ENCODE measurements around the gene HDAC4.

HDAC4 gene

DNA sequence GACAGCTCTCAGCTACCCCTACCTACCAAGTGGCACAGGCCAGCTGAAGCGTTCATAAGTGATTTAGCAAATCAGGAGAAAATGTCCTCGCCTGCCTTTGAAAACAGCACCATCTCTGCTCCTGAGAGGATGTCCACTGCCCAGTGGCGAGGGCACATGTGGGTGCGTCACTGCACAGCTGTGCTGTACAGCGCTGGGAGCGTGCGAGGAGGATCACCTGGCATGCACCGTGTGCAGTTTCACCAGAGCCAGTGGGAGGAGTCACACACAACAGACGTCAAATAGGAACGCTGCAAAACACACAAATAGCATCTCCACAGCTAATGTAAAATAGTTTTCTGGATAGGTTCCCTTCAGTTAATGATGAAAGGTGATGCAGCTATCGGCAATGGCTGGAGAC is 154.1 kb downstream of the HDAC4 start:
- no peak for DNase-seq

DNA sequence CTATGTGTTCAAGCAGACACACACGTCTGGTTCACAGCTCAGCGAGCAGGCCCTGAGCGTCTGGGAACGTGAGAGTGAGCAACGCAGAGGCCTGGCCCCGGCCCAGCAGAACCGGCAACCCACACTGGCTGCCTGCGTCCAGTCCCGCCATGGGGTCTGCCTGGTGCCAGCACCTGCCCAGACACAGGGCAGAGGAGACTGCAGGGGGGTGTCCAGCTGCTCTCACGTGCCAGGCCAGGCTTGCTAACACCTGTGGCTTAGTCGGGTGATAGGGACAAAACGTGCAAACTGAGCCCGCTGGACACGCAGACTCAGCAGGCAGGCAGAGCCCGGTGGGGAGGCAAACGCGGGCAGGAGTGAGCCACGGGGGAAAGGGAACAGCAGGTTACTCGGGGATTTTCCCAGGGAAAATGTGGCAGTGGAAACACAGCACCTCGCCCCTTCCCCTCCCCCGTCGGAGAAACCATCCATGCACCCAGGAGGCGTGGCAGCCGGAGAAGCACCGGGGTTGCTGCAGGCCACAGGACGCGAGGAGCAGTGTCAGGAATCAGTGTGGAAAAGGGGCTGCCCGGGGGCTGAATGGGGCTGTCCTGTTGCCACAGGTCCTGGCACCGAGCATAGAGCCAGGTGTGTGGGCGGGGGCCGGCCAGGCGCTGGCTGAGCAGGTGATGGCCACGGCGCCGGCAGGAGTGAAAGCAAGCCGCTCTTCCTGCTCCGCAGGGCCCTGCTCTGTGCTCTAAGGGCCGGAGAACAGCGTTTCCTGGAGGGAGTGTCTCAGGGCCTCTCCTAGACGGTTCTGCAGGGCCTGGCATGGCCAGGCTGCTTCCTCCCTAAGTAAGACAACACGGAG is 154.7 kb downstream of the HDAC4 start:
- DNase-seq, result no peak

DNA sequence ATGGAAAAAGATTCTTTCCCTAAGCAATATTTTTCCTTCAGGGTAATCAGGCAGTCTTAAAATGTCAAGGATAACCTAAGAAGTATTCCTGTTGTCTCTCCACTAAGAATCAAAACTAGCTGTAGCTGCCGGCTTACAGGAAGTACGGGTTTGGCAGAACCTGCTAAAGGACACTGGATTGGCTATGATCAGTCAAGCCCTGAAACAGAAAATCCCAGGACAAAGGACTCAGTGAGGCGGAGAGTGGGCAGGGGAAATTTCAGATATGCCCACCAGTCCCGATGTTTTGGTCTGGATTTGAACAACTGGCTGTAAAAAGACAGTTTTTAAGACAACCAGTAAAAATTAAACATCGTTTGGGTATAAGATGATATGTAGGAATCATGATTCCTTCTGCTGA is 155.7 kb downstream of the HDAC4 start:
- DNase-seq, result no peak

DNA sequence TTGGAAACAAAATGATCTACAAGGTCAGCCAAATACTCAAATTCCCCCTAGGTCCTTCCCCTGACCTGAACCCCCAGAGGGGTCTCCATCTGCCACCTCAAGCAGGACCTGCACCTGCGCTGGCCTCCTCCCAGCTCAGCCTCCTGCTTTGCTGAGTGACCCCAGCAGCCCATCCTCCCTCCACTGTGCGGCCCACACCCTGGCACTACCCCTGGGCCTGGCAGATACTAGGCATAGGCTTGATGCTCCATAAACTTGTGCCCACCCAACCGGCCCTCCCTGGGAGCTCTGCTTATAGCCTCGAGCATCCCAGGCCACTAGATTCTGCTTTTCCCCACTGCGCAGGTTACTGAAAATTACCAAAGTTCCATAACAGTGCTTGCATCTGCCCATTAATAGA is 156.2 kb downstream of the HDAC4 start:
- no peak for DNase-seq

DNA sequence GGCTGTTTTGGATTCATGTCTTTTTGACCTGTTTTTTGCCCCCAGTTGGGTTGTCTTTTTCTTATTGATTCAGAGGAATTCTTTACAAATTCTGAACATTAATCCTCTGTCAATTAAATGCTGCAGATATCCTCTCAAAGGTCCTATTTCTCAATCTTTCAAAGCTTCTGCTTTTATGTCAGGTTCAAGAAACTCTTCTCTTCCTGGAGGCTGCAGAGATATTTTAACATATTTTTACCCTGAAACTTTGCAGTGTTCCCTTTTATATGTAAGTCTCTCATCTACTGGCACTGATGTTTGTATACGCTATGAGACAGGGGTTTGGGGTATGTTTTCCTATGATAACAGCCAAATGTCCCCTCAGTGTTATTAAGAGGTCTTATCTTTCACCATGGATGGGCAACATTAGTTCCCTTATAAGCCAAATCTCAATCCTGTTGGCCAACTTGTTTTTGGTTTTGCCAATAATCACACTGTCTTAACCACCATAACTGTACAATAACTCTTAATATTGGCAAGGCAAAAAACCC is 159.3 kb downstream of the HDAC4 start:
- DNase-seq, result no peak

DNA sequence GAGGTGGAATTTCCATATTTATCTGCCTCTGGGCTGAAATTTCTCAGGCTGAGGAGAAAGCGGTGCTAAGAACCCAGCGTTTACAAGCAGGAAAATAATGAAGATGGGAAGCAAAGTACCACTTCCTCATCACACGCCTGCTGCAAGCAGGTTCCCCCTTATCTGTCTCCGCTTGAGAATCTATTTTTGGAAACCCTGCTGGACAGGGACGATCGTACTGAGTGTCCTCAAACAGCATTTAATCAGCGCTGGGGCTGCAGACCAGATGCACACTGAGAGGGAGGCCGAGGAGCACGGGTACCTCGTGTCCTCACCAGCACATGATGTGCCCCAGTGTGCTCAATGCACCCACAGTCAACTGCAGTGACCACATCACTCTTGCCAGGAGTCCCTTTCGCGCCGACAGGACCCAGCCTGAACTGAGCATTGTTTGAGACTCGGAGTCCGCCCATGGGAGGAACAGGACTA is 160.4 kb downstream of the HDAC4 start:
- no peak for DNase-seq

DNA sequence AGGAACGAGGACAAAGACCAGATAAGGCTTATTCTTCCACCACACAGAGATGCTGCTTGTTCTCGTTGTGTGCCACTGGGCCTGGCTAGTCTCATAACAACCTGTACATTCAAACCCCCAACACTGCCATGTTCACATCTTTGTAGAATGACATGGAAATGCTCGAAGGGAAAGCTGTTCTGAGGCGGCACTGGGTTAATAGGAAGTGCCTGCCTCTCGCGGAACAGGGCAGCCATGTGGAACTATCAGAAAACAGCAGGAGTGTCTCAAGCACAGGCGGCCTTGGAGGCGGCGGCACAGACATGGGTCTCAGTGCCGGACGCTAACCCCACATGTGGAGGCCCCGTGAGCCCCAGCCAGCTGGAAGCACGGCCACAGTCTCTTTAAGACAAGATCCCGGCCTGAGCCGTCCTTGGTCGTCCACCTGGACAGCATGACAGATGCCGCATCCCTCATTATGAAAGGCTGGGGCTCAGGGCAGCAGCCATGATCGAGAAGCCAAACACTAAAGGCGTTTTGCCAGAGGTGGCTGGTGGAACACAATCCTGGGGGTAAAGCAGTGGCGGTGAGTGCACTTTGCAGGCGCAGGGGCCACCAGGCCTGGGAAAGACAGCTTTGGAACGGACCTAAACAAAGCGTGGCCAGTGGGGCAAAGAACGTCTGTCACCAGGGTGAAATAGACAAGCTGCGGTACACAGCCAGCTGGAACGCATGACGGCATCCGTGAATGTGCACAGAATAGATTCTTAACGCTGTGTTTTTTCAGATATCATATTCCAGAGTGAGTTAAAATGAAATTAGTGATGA is 161.0 kb downstream of the HDAC4 start:
- no peak for DNase-seq

DNA sequence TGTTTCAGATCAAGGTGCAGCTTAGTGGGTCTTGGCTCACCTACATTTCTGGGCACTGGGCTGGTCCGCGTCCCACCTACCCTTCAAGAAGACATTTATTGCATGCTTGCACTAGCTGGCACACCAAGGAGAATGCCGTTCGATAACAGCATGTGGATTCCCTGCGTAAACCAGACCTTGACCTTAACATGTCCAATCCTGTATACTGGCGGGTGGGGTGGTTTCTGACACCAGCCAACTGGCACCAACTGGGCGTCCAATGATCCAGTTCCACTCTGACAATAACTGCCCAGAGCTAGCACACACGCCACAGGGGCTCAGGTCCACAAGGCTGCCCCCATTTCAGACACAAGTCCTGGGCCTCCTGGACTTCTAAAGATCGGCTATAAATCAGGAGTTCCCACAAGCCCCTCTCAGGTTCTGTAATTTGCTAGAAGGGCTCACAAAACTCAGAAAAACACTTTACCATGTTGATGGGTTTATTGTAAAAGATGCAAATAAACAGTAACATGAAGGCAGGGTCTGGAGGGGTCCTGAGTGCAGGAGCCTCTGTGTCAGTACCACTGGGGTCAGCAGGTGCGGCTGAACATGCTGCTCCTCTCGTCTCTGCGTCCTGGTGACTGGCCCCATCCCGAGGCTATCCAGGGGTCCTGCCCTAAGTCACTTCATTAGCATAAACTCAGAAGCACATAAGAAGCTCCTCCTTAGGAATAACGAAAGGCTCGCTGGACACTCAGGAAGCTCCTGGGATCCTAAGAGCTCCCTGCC is 161.8 kb downstream of the HDAC4 start:
- no peak for DNase-seq

DNA sequence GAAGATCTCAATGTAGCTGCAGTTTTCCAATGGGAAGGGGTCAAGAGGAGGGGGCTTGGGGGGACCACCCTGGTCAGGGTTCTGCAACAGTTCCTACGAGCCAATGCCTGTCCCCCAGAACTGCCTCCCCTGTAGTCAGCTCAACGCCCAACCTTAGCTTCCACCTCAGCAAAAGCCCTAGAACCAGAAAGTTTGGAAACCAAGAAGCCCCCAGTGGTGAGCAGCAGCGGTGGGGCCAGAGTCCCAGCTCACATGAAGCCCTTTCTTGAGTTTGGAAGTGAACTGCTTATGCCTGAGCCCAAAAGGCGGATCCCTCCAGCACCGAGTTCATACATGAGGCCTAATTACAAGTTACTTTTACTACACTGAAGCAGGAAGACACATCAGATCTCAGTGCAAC is 162.4 kb downstream of the HDAC4 start:
- DNase-seq, result no peak

DNA sequence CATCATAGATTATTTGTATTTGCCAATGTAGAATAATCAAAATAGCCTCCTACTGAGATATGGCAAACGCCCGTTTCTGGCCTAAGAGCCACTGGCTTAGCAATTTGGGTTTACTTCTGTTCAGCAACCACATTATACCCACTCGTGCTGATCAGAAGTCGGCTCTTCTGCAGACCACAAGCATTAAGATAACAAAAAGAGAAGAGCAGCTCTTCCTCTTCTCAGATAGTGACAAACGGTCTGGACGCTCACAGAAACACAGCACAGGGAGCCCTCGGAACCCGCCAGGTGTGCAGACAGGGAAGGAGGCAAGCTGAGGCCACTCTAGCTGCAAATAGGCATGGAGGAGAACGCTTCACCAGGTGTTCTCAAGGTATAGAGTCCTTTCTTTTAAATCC is 164.0 kb downstream of the HDAC4 start:
- DNase-seq, result no peak

DNA sequence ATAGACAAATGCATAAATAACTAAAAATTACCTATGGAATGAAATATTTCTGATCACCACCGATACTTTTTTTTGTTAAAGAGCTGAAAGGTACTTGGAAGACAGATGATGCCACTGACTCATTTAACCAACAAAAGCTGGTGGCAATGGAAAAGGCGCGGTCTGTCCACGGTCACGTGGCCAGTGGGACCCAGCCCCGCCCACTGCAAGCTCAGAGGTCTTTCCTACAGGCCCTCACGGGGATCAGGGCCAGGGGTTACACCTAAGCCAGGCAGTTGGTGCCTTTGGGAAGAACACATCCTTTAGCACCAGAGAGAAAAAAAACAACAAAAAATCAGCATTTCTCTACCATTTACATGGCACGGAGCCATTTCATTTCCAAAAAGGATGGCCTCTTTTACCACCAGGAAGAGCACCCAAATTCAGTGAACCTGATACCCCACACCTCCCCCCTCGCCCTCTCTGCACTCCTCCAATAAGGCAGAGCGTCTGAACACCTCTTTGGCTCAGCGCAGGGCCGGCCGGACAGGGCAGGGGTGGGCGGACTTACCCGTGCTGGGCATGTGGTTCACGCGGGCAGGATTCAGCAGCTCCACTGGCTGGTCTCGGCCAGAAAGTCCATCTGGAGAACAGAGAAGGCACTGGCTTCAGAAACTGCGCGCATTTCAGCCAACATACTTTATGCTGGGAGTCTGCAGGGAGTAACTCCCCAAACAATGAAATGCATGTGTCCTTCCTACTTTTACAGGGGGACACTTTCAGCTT is 164.6 kb downstream of the HDAC4 start:
- no peak for DNase-seq

DNA sequence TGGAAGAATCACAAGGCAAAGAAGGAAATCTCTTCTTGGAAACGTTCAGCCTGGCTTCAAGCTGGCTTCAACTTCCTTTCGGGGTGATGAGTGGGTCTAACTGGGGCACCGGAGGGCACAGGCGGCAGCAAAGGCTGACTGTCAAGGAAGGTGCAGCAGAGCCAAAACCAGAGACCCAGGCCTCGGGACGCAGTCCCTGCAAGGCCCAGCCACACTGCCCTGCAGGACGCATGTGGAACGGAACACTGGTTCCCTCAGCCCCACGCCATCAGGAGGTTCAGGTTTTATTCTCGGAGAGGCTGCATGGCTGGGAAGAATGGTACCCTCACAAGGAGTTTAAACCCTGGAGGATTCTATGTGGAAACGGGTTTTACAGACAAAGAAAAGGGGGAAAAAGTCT is 165.5 kb downstream of the HDAC4 start:
- DNase-seq, result no peak

DNA sequence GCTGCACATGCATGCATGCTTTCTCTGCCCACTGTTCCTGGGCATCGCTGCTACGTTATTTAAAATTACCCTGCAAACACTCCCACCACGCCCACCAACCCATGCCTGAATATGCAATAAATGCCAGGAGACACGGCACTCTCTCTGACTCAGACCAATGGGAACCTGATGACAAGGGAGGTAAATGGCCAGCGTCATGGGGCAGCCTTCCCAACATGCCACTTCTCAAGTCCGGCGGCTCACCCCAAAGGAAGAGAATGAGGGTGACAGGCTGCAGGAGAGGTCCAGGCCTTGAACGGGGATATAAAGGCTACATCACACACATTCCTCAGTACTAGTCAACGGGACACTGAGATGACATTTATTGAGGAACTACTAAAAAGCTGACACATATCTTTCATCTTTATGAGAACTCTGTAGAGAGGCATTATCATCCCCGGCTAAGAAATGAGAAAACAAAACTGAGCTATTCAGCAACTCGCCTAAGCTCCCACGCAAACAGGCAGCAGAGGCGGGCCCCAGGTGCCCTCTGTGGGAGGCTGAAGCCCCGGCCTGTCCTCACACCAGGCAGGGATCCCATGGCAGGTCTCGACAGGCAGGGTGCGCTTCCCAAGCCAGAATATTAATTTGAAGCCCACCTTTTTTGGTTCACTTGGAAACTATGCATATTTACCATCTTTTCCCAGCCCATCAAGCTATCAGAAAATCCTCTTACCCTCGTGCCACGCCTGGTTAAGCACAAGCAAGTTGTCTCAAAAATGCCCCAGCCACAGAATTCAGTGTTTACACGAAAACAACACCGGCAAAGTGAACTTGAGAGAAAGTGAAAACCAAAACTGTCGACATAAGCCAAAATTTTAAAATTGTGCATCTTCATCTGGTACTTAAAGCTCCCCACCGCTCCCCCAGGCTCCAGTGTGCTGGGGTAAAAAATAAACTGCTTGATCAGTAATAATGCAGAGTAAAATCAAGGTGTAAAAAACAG is 166.3 kb downstream of the HDAC4 start:
- no peak for DNase-seq

DNA sequence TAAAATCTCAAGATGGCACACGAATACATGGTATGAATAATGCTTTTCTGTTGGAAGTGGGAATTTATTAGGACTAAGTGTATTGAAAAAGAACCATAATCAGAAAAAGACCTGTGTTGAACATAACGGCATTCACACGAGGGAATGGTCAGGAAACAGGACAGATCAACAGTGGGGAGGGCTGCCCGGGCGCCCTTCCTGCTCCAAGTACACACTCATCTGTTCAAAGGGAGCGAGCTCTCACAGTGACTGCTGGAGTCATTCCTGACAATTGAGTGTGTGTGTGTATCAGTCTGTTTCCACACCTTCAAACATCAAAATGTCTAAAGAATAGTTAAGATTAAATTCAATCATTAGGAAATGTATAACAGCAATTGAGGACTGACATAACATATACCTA is 167.2 kb downstream of the HDAC4 start:
- DNase-seq, result no peak

DNA sequence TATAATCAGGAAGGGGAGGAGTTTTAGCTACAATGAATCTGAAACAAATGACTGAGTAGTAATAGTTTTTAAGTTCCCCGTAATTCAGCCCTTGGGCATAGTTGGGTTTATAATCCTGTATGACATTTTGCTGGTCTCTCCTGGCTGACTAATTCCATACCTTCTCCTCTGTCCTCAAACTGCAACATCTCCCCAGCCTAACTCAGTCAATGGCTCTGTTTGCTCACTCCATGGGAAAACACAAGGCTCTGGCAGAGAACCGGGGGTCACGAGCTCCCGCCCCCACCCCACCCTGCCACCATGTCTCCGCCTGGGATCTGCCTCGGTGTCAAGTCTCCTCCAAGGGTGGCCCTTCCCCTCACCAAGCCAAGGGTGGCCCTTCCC is 168.6 kb downstream of the HDAC4 start:
- no peak for DNase-seq

DNA sequence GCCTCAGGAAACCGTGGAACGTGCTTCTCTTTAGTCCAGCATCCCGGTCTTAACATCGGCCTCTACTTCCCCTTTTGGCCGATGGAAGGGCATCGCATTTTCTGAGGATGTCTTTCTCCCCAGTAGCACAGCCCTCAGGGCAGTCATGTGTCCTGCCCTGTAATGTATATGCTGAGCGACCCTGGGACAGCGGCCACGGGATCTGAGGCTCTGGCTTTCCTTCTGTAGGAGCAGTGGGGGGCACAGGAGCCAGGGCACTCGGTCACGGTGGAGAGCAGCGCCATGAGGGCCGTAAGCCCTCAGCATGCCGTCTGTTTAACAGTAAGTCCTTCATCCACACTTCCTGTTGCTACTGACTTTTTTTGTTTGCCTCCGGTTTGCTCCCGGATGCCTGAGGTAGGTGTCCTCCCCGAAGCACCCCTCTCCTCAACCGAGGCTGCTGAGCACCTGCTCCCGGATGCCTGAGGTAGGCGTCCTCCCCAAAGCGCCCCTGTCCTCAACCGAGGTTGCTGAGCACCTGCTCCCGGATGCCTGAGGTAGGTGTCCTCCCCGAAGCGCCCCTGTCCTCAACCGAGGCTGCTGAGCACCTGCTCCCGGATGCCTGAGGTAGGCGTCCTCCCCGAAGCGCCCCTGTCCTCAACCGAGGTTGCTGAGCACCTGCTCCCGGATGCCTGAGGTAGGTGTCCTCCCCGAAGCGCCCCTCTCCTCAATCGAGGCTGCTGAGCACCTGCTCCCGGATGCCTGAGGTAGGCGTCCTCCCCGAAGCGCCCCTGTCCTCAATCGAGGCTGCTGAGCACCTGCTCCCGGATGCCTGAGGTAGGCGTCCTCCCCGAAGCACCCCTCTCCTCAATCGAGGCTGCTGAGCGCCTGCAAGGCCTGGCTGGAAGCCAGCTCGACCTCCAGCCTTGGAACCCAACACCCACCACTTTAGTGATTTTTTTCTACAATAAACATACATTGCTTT is 169.3 kb downstream of the HDAC4 start:
- no peak for DNase-seq

DNA sequence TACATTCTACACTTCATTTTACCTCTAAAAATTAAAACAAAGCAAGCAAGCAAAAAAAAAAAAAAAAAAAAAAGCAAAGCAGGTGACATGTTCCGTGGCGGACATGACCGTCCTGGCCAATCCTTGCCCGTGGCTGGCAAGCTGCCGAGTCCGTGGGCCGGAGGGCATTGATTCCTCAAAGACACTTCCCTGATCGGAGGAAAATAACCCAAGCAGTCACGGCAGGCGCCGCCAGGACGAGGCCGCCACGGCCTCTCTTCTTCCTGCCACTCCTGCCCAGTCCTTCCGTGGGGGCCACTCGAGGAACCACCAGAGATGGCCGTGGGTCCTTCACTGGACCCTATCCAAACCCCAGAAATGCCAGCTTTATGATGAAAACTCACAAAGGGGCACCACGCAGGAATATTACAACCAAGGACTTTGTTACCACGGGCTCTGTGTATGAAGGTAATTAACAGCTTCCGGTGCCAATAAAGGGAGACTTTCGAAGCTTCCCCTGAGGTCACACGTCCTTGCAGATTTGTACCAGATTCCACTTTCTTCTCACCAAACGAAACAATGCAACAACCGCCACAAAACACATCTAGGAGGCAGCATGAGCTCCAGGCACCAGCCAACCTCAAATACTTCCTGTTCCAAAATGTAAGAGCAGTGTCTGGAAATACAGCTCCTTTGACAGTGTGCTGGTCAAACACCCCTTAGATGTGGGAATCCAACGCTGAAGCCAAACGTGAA is 170.3 kb downstream of the HDAC4 start:
- no peak for DNase-seq

DNA sequence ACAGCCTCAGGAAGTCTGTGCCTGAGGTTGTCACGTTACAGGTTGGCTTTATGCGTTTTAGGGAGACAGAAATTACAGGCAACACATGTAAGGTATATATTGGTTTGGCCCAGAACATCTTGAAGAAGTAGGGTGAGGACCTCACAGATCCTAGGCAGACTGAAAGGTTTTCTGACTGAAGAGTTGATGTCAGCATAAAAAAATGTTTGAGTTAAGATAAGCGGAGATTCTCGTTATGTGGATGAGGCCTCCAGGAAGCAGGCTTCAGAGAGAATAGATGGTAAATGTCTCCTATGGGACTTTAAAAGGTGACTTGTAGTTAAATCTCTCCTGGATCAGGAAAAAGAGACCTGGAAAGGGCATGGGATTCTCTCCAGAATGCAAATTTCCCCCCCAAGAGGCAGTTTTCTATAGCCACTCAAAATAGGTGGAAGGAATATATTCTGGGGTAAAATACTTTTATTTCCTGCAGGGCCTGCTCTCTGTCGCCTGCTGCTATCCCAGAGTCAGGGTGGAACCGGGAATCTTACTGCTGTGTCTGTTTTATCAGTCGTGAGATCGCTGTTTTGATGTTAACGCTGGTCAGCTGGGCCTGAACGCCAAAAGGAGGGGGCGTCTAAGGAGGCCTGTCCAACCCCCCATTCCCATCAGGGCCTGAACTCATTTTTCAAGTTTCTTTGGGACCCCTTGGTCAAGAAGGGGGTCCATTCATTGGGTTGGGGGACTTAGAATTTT is 171.1 kb downstream of the HDAC4 start:
- DNase-seq, result no peak
